Smooth muscle cell (in vitro differentiated cells): ENCODE results near the gene PLEKHA5. TPM values are rescaled to one million over a fixed set of nuclear protein-coding genes. Genes with fewer than 3 reads are reported as not detected.

Experiments used
- DNase-seq: peaks from one replicate; lab custom pipeline; 2025; ENCODE audit not compliant: unreplicated experiment; lab: John Stamatoyannopoulos, UW
- H2AFZ ChIP-seq: fragments of 200-600 bp; sonication (generic); 2 replicates; pipeline ENCODE4 v1.6.0; 2016; ENCODE audit warnings: antibody characterized with exemption, low read depth, mild to moderate bottlenecking
- H3F3A ChIP-seq: fragments of 200-600 bp; sonication (generic); 2 replicates; pipeline ENCODE4 v1.6.0; 2017; ENCODE audit warnings: antibody characterized with exemption, low read depth
- H3K27ac ChIP-seq: fragments of 200-600 bp; sonication (generic); 2 replicates; pipeline ENCODE4 v1.5.1; 2016; ENCODE audit warnings: low read depth, mild to moderate bottlenecking
- H3K27me3 ChIP-seq: fragments of 200-600 bp; sonication (generic); 2 replicates; pipeline ENCODE4 v1.6.1; 2016; ENCODE audit warnings: low read depth, mild to moderate bottlenecking
- H3K36me3 ChIP-seq: fragments of 200-600 bp; sonication (generic); 2 replicates; pipeline ENCODE4 v1.5.1; 2016; ENCODE audit warnings: low read depth
- H3K4me1 ChIP-seq: fragments of 200-600 bp; sonication (generic); 2 replicates; pipeline ENCODE4 v1.5.1; 2016; ENCODE audit warnings: low read depth
- H3K4me2 ChIP-seq: fragments of 200-600 bp; sonication (generic); 2 replicates; pipeline ENCODE4 v1.6.0; 2016; ENCODE audit warnings: mild to moderate bottlenecking
- H3K4me3 ChIP-seq: fragments of 200-600 bp; sonication (generic); 2 replicates; pipeline ENCODE4 v1.5.1; 2016; ENCODE audit warnings: mild to moderate bottlenecking
- H3K79me2 ChIP-seq: fragments of 200-600 bp; sonication (generic); 2 replicates; pipeline ENCODE4 v1.6.0; 2016; ENCODE audit warnings: low read depth, mild to moderate bottlenecking
- H3K9ac ChIP-seq: fragments of 200-600 bp; sonication (generic); 2 replicates; pipeline ENCODE4 v1.6.0; 2016; ENCODE audit warnings: low read depth
- H3K9me3 ChIP-seq: fragments of 200-600 bp; sonication (generic); replicated peaks from 2 replicates; pipeline ENCODE4 v1.5.1; 2016; ENCODE audit warnings: low read depth
- H4K20me1 ChIP-seq: fragments of 200-600 bp; sonication (generic); 2 replicates; pipeline ENCODE4 v1.6.0; 2016; ENCODE audit warnings: low read depth
- WGBS: methylation state at CpG from one replicate; pipeline ENCODE4 v1.1.7; 2016; ENCODE audit warnings: low lambda C conversion rate; 5-methylcytosine and 5-hydroxymethylcytosine counted together
- polyA plus RNA-seq: library from polyadenylated mRNA; unstranded; fragments of >200 nt; fragmentation: Nextera tagmentation; extraction: Ambion mirVana; gene quantifications from 2 replicates; pipeline ENCODE4 v1.2.1, GENCODE V29; 2016
- total RNA-seq: library from RNA; depleted of rRNA; stranded (reverse); fragments of >200 nt; gene quantifications from 2 replicates; pipeline ENCODE4 v1.2.3, GENCODE V29; 2014
- TF ChIP-seq, protein P1 (sequence below): fragments of 200-600 bp; sonication (generic); IDR thresholded peaks from 2 replicates; pipeline ENCODE4 v1.5.1; 2017; ENCODE audit warnings: borderline replicate concordance, mild to moderate bottlenecking, antibody characterized with exemption; ENCODE audit not compliant: insufficient read depth, poor library complexity, severe bottlenecking

Gene PLEKHA5
- total and polyA plus RNA-seq, 2 experiments from 2014 or later, result 21.4 to 43.1 TPM

DNA sequence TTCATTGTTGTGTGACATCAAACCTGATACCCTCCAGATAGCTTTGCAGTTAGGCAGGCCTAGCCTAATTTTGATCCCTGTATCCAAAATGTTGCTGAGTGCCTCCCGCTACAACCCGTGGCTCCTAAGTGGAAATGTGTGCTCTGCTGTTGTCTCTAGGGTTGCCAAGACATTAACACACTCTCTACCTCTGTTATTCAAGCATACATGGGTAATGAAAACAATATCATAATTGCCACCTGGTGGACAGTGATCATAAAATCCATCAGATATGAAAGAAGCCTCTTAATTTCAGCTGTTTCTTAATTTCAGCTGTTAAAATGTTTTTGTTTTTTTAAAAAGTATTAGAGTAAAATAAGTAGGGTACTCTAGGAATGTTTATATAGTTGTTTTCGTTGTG lies 93.5 kb downstream of the PLEKHA5 start:
- Histone ChIP-seq H3K79me2 (peaks cover 60% of the 10 kb centered on the region), H3K4me1 (peaks cover 25% of the 10 kb centered on the region), H4K20me1 (peaks cover 4% of the 10 kb centered on the region), H3F3A (no peaks in the 10 kb centered on the region), H3K9ac (no peak overlapping the region), H3K4me3 (no peak overlapping the region), H3K27me3 (no peaks in the 10 kb centered on the region), H3K9me3 (no peaks in the 10 kb centered on the region), H3K4me2 (no peak overlapping the region), H2AFZ (no peak overlapping the region), H3K27ac (peak overlapping the region; percentile 40), H3K36me3 (no peaks in the 10 kb centered on the region)
- TF ChIP-seq, protein P1, sequence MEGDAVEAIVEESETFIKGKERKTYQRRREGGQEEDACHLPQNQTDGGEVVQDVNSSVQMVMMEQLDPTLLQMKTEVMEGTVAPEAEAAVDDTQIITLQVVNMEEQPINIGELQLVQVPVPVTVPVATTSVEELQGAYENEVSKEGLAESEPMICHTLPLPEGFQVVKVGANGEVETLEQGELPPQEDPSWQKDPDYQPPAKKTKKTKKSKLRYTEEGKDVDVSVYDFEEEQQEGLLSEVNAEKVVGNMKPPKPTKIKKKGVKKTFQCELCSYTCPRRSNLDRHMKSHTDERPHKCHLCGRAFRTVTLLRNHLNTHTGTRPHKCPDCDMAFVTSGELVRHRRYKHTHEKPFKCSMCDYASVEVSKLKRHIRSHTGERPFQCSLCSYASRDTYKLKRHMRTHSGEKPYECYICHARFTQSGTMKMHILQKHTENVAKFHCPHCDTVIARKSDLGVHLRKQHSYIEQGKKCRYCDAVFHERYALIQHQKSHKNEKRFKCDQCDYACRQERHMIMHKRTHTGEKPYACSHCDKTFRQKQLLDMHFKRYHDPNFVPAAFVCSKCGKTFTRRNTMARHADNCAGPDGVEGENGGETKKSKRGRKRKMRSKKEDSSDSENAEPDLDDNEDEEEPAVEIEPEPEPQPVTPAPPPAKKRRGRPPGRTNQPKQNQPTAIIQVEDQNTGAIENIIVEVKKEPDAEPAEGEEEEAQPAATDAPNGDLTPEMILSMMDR, result peak; percentile 26
- no peak for DNase-seq
- 93% methylated on average over 3 of the region's 3 CpGs for WGBS

DNA sequence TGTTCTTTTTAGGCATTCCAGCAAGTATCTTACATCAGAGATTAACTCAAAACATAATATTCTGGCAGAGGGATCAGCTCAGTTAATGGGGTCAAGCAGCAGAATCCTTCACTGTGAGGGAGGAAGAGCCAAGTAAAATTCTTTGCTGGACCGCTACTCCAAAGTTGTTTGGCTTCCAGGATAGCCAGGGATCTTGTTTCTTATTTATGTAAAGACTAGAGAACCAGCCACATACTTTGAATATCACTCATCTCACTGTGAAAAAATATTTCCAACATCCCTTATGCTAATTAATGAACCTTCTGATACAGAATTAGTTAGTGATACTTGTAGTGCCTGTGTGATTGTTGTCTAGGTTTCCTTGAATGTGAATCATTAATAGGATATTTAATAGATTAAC lies 94.2 kb downstream of the PLEKHA5 start:
- Histone ChIP-seq H3K27me3 (no peaks in the 10 kb centered on the region), H3K4me3 (no peak overlapping the region), H3K4me1 (peaks cover 30% of the 10 kb centered on the region), H3F3A (no peaks in the 10 kb centered on the region), H3K4me2 (no peak overlapping the region), H3K27ac (peak overlapping the region; percentile 40), H2AFZ (no peak overlapping the region), H3K79me2 (peaks cover 62% of the 10 kb centered on the region), H3K9me3 (no peaks in the 10 kb centered on the region), H3K36me3 (no peaks in the 10 kb centered on the region), H3K9ac (no peak overlapping the region), H4K20me1 (peaks cover 4% of the 10 kb centered on the region)
- TF ChIP-seq, protein P1, result no peak
- DNase-seq, result no peak
- WGBS, result 35% methylated on average over 1 of the region's 1 CpG

DNA sequence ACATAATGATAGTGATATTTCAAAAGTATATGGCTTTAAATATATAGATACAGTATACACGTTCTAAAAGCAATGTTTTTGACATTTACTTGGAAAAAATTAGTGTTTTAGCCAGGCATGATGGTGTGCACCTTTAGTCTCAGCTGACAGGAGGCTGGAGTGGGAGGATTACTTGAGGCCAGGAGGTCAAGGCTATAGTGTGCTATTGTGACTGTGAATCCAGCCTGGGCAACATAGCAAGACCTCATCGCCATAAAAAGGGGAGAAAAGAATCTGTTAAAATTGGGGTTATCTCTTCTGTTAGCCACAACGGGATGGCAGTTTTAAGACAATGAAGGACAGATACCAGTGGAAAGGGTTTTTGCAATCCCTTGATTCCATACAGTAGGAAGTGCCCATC lies 95.2 kb downstream of the PLEKHA5 start:
- Histone ChIP-seq H3K36me3 (no peaks in the 10 kb centered on the region), H3K9me3 (no peaks in the 10 kb centered on the region), H4K20me1 (peaks cover 4% of the 10 kb centered on the region), H3F3A (no peaks in the 10 kb centered on the region), H3K27ac (no peak overlapping the region), H3K79me2 (peaks cover 59% of the 10 kb centered on the region), H3K4me2 (no peak overlapping the region), H3K4me1 (peaks cover 30% of the 10 kb centered on the region), H2AFZ (no peak overlapping the region), H3K4me3 (no peak overlapping the region), H3K9ac (no peak overlapping the region), H3K27me3 (no peaks in the 10 kb centered on the region)
- 92% methylated on average over 3 of the region's 3 CpGs for WGBS
- DNase-seq, result no peak
- TF ChIP-seq, protein P1, result no peak

DNA sequence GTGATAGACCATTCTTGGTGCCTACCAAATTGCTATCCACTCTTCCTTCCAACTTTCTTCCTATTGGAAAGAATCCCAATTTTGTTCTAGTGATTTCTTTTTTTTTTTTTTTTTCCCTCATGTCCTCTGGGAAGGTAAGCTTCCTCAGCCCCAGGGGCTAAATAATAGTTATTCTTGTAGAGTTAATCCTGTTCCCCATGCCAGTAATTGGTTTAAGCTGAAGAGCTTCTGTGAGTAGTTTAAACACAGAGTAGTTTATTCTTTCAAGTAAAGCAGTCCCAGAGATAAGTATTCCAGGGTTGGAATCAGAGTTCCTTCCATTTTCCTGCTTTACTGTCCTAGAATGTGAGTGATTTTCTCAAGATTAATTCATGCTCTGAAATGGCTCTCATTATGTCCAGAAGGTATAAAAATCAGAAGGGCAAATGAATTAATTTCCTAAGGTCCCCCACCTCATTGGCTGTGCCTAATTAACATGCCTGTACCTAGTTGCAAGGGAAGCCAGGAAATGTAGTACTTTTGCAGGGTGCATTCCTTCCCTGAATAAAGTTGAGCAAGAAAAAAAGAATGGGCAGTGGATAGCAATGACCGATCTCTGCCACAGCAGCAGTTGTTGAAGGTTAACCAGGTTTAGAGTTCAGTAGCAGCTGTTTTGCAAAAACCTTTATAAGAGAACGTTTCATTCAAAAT lies 97.8 kb downstream of the PLEKHA5 start:
- H3K79me2 ChIP-seq, result peaks cover 54% of the 10 kb centered on the region
- TF ChIP-seq, protein P1, result no peak
- WGBS, result 80% methylated on average over 2 of the region's 2 CpGs
- H3F3A ChIP-seq, result no peaks in the 10 kb centered on the region
- no peak for DNase-seq
- no peak overlapping the region for H3K27ac ChIP-seq
- H4K20me1 ChIP-seq, result peaks cover 4% of the 10 kb centered on the region
- H3K36me3 ChIP-seq, result no peaks in the 10 kb centered on the region
- H3K27me3 ChIP-seq, result no peaks in the 10 kb centered on the region
- H3K4me3 ChIP-seq, result no peak overlapping the region
- H3K9ac ChIP-seq, result no peak overlapping the region
- H3K9me3 ChIP-seq, result no peaks in the 10 kb centered on the region
- no peak overlapping the region for H3K4me2 ChIP-seq
- H3K4me1 ChIP-seq, result peaks cover 30% of the 10 kb centered on the region
- H2AFZ ChIP-seq, result no peak overlapping the region
